AML-193 (cell line): ENCODE data around the gene RABGAP1L.
"Not testable (repeated sequence)": the region's sequence is repeated elsewhere in the genome, so short reads cannot be mapped to it uniquely, and the experiment has no call there.

ENCODE experiments used
- DNase-seq, 2 experiments: peaks; one replicate each; lab custom pipeline; 2025; lab: John Stamatoyannopoulos, UW

The RABGAP1L gene

GRCh38 chr1:174428739-174429138, 269.4 kb downstream of the RABGAP1L start:
- DNase-seq, result no peak

GRCh38 chr1:174433451-174433850, 274.1 kb downstream of the RABGAP1L start:
- DNase-seq, result no peak

GRCh38 chr1:174445351-174445750, 286.0 kb downstream of the RABGAP1L start:
- no peak for DNase-seq

GRCh38 chr1:174445817-174446216, 286.5 kb downstream of the RABGAP1L start:
- no peak for DNase-seq

GRCh38 chr1:174447866-174448530, 288.7 kb downstream of the RABGAP1L start, which contains the start of gene GPR52:
GPR52 (plus strand) TSS chr1:174447964; CDS start chr1:174448112, 148 bp downstream.
- no peak for DNase-seq

- no peak for DNase-seq
These were observed 289.2 kb downstream of the RABGAP1L start for GRCh38 chr1:174448531-174448883.

GRCh38 chr1:174448974-174449373, 289.7 kb downstream of the RABGAP1L start:
- DNase-seq, result no peak

- DNase-seq, result no peak
These were observed 292.1 kb downstream of the RABGAP1L start for GRCh38 chr1:174451408-174451807.

GRCh38 chr1:174465855-174466254, 306.5 kb downstream of the RABGAP1L start:
- no peak for DNase-seq

- no peak for DNase-seq
These were observed 307.3 kb downstream of the RABGAP1L start for GRCh38 chr1:174466607-174467006.

GRCh38 chr1:174469052-174469451, 309.7 kb downstream of the RABGAP1L start:
- DNase-seq, result no peak

- DNase-seq, result no peak
These were observed 310.4 kb downstream of the RABGAP1L start for GRCh38 chr1:174469687-174470086.

- DNase-seq, result no peak
These were observed 320.0 kb downstream of the RABGAP1L start for GRCh38 chr1:174479281-174479680.

GRCh38 chr1:174480324-174480723, 321.0 kb downstream of the RABGAP1L start:
- no peak for DNase-seq

- DNase-seq, result no peak
These were observed 332.3 kb downstream of the RABGAP1L start for GRCh38 chr1:174491606-174492005.

GRCh38 chr1:174497478-174497877, 338.2 kb downstream of the RABGAP1L start:
- no peak for DNase-seq

GRCh38 chr1:174516755-174517154, 357.4 kb downstream of the RABGAP1L start:
- not testable (repeated sequence) for DNase-seq

GRCh38 chr1:174519844-174520243, 360.5 kb downstream of the RABGAP1L start:
- DNase-seq, result no peak

- DNase-seq, result no peak
These were observed 372.4 kb downstream of the RABGAP1L start for GRCh38 chr1:174531751-174532150.

- DNase-seq, result no peak
These were observed 375.5 kb downstream of the RABGAP1L start for GRCh38 chr1:174534789-174535188.

GRCh38 chr1:174535207-174535606, 375.9 kb downstream of the RABGAP1L start:
- DNase-seq, result no peak

GRCh38 chr1:174543421-174543820, 384.1 kb downstream of the RABGAP1L start:
- not testable (repeated sequence) for DNase-seq

- DNase-seq, result no peak
These were observed 391.0 kb downstream of the RABGAP1L start for GRCh38 chr1:174550296-174550695.

- no peak for DNase-seq
These were observed 397.1 kb downstream of the RABGAP1L start for GRCh38 chr1:174556392-174556791.
